ENCODE results near the gene FRAS1. TPM values are rescaled to one million over a fixed set of nuclear protein-coding genes. Genes with fewer than 3 reads are reported as not detected.
"Not testable (repeated sequence)": the region's sequence is repeated elsewhere in the genome, so short reads cannot be mapped to it uniquely, and the experiment has no call there.

Gene FRAS1
- total RNA-seq, 3 donors from 2014 or later = 4.9 to 7.5 (median 6.6) TPM

DNA sequence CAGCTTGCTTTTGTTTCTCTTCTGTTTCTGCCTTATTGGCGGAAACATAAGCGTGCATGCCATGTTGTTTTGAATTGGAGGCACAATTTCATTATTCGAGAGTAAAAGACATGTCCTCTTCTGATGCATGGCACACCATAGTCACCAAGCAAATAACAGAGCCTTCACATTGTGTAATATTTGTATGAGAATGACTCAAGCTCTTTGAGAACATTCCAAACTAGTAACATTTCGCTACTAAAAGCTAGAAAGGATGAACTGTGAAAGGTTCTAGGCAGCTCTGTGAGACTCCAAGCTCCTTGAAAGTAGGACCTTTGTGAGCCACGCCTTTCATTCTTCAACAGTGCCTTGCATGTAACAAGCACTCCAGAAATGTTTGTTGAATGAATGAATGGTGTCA lies 485.2 kb downstream of the FRAS1 start:
- no peaks in the 10 kb centered on the region for H3K36me3 ChIP-seq
- H3K27ac ChIP-seq = no peak overlapping the region
- intact Hi-C loops (cut with DNase I; ENCODE audit: low total_unique reads) = no loop called here
- TF ChIP-seq POLR2A (IDR thresholded peaks at IDR 0.05) (no peak), POLR2AphosphoS5 (IDR thresholded peaks at IDR 0.05) (no peak), CTCF (IDR thresholded peaks at IDR 0.05) (no peak)
- no peaks in the 10 kb centered on the region for H3K27me3 ChIP-seq
- no peaks in the 10 kb centered on the region for H3K4me1 ChIP-seq
- H3K9me3 ChIP-seq = no peaks in the 10 kb centered on the region
- H3K4me3 ChIP-seq = no peak overlapping the region
- no peak for DNase-seq (ENCODE audit: low spot score in 2 of 2)

DNA sequence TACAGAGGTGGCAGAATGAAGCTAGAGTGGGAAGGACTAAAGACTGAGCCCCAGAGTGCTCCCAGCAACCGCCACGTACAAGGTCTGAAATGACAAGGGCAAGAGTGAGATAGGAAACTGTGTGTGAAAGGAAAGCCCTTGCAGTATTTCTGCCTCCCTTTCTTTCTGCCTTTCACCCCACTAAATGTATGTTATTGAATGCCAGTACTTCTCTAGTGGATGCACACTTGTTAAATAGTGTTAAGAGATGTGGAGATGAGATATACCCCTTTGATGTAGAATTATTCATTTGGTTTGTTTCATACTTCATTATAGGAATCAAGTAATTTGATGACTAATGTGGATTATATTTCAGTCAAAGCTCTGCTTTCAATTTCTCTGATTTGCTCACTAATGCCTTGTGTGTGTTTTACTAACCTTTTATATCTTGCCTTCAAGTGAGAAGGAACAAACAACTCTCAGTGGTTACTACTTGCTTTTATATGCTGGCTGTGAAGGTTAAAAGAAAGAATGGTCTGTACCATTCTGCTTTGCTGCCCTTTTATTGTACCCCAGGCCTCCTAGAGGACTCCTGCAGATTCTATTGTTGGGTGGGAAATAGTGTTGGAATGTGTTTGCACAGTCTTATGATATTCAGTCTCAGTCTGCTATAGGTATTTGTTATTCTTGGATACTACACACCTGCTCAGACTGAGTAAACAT lies 486.5 kb downstream of the FRAS1 start:
- Histone ChIP-seq H3K4me1 (no peaks in the 10 kb centered on the region), H3K36me3 (no peaks in the 10 kb centered on the region), H3K27me3 (no peaks in the 10 kb centered on the region), H3K4me3 (no peak overlapping the region), H3K9me3 (no peaks in the 10 kb centered on the region), H3K27ac (no peak overlapping the region)
- no peak for DNase-seq (ENCODE audit: low spot score in 2 of 2)
- no peak for TF ChIP-seq POLR2A (IDR thresholded peaks at IDR 0.05)
- TF ChIP-seq POLR2AphosphoS5 (IDR thresholded peaks at IDR 0.05) = no peak
- no peak for TF ChIP-seq CTCF (IDR thresholded peaks at IDR 0.05)
- intact Hi-C loops (cut with DNase I; ENCODE audit: low total_unique reads) = no loop called here

- Histone ChIP-seq H3K27ac (peak overlapping the region in 1 of 2 donors; percentile 41), H3K4me3 (no peak overlapping the region), H3K27me3 (no peaks in the 10 kb centered on the region), H3K4me1 (no peaks in the 10 kb centered on the region), H3K9me3 (no peaks in the 10 kb centered on the region), H3K36me3 (no peaks in the 10 kb centered on the region)
- intact Hi-C loops (cut with DNase I; ENCODE audit: low total_unique reads) = no loop called here
- TF ChIP-seq POLR2A (IDR thresholded peaks at IDR 0.05) (no peak), POLR2AphosphoS5 (IDR thresholded peaks at IDR 0.05) (no peak), CTCF (IDR thresholded peaks at IDR 0.05) (no peak)
- DNase-seq (ENCODE audit: low spot score in 2 of 2) = no peak
These were observed 487.6 kb downstream of the FRAS1 start for GRCh38 chr4:78544678-78545077.

DNA sequence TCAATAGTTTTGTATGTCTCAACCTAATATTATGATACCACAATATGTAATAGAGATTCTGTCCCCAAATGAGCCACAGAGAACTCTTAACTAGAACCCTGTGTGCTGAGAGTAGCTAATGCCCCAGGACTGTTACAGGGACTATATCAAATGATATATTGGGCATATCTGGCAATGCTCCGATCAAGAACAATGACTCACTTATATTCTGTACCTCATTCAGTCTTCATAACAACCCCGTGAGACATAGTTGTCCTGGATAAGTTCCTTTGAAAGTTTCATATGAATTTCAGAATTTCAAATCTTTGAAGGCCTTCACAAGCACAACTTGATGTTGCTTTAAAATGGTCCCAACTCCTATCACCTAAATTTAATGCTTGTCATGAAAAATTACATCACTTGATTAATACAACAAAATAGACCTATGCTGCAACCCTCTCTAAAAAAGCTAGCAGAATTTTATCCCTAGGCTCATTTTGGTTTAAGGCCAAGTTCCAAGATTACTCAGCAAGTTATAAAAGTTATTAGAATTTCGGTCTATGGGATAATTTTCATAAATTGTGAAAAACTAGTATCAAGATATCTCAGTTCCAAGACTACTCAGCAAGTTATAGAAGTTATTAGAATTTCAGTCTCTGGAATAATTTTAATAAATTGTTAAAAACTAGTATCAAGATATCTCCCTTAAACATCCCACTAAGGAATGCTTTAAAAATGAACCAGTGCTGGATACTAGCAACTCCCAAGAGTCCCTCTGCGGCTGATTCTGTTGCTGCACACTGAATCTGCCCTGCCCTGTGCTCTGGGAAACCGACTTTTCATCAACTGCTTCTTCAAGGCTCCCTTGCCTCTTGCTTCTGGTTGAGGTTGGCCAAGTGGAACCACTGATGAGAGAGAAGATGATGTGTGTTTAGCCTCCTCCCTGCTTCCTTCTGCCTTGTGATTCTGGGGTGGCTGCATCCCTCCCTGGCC lies 488.4 kb downstream of the FRAS1 start:
- H3K4me3 ChIP-seq = no peak overlapping the region
- TF ChIP-seq POLR2A (IDR thresholded peaks at IDR 0.05) (no peak), CTCF (IDR thresholded peaks at IDR 0.05) (no peak), POLR2AphosphoS5 (IDR thresholded peaks at IDR 0.05) (no peak)

DNA sequence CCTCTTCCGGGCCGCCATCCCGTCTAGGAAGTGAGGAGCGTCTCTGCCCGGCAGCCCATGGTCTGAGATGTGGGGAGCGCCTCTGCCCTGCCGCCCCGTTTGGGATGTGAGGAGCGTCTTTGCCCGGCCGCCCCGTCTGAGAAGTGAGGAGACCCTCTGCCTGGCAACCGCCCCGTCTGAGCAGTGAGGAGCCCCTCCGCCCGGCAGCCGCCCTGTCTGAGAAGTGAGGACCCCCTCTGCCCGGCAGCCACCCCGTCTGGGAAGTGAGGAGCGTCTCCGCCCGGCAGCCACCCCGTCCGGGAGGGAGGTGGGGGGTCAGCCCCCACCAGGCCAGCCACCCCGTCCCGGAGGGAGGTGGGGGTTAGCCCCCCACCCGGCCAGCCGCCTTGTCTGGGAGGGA lies 490.8 kb downstream of the FRAS1 start:
- H3K4me3 ChIP-seq; H3K36me3 ChIP-seq; H3K4me1 ChIP-seq; H3K27ac ChIP-seq; H3K27me3 ChIP-seq; DNase-seq (ENCODE audit: low spot score in 2 of 2); H3K9me3 ChIP-seq; intact Hi-C loops (cut with DNase I; ENCODE audit: low total_unique reads): not testable (repeated sequence)

More for the DNA sequence above, 488.4 kb downstream of the FRAS1 start:
- DNase-seq (ENCODE audit: low spot score in 2 of 2) = no peak
- H3K27me3 ChIP-seq = no peaks in the 10 kb centered on the region
- intact Hi-C loops (cut with DNase I; ENCODE audit: low total_unique reads) = no loop called here
- no peaks in the 10 kb centered on the region for H3K9me3 ChIP-seq
- H3K27ac ChIP-seq = peak overlapping the region in 1 of 2 donors; percentile 41
- H3K36me3 ChIP-seq = no peaks in the 10 kb centered on the region
- H3K4me1 ChIP-seq = no peaks in the 10 kb centered on the region

DNA sequence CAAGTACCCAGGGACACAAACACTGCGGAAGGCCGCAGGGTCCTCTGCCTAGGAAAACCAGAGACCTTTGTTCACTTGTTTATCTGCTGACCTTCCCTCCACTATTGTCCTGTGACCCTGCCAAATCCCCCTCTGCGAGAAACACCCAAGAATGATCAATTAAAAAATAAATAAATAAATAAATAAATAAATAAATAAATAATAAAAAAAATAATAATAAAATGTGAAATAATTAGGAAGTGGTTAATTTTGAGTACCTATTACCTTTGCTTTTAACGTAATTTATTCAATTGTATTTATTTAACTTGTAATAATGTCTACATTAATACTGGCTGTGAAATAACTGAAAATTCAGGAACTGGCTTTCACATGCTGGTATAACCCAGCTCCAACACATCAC lies 491.8 kb downstream of the FRAS1 start:
- intact Hi-C loops (cut with DNase I; ENCODE audit: low total_unique reads); H3K27ac ChIP-seq; H3K36me3 ChIP-seq; H3K27me3 ChIP-seq; H3K9me3 ChIP-seq; H3K4me1 ChIP-seq; H3K4me3 ChIP-seq; DNase-seq (ENCODE audit: low spot score in 2 of 2): not testable (repeated sequence)

Data from breast epithelium (tissue), 4 donors.